Activated gamma-delta T cell treated with Interleukin-2 at 50 U/mL for 16 hours (primary cell): ENCODE results near the gene NAT16.
"Not testable (repeated sequence)": the region's sequence is repeated elsewhere in the genome, so short reads cannot be mapped to it uniquely, and the experiment has no call there.

Experiments
- DNase-seq: peaks from one replicate; pipeline ENCODE4 v3.0.0-alpha.2; 2020

Gene NAT16

GRCh38 chr7:101125989-101126650 is 54.0 kb downstream of the NAT16 start:
- no peak for DNase-seq

- no peak for DNase-seq
Measured at GRCh38 chr7:101124376-101125056, 55.6 kb downstream of the NAT16 start.

GRCh38 chr7:101123703-101124068 is 56.4 kb downstream of the NAT16 start:
- DNase-seq, result no peak

- DNase-seq, result no peak
Measured at GRCh38 chr7:101122933-101123702, 57.0 kb downstream of the NAT16 start.

GRCh38 chr7:101121991-101122932 is 57.8 kb downstream of the NAT16 start:
- DNase-seq, result no peak

- not testable (repeated sequence) for DNase-seq
Measured at GRCh38 chr7:101121631-101121990, 58.5 kb downstream of the NAT16 start.
